Activated naive CD8-positive, alpha-beta T cell (primary cell): ENCODE measurements around the gene BID.

ENCODE experiments used
- H3K27ac Mint-ChIP-seq: one replicate; pipeline ENCODE4 v1.8.0; 2021; ENCODE audit warnings: mixed read lengths
- H3K27me3 Mint-ChIP-seq: one replicate; pipeline ENCODE4 v1.8.0; 2021; ENCODE audit warnings: mixed read lengths
- H3K36me3 Mint-ChIP-seq: one replicate; pipeline ENCODE4 v1.8.0; 2021; ENCODE audit warnings: mixed read lengths
- H3K4me1 Mint-ChIP-seq: one replicate; pipeline ENCODE4 v1.8.0; 2021; ENCODE audit warnings: low read depth, mixed read lengths
- H3K4me3 Mint-ChIP-seq: one replicate; pipeline ENCODE4 v1.8.0; 2021; ENCODE audit warnings: mild to moderate bottlenecking, mixed read lengths
- H3K9me3 Mint-ChIP-seq: one replicate; pipeline ENCODE4 v1.8.0; 2021; ENCODE audit warnings: low read depth, mixed read lengths

The BID gene

GRCh38 chr22:17808693-17809403 is 34.6 kb upstream of the BID start:
- Mint-ChIP-seq H3K27me3 (no peaks in the 10 kb centered on the region), H3K27ac (no peak overlapping the region), H3K4me3 (no peak overlapping the region), H3K9me3 (no peaks in the 10 kb centered on the region), H3K36me3 (peaks cover 2% of the 10 kb centered on the region), H3K4me1 (no peaks in the 10 kb centered on the region)

- H3K27ac Mint-ChIP-seq, result no peak overlapping the region
- no peaks in the 10 kb centered on the region for H3K27me3 Mint-ChIP-seq
- H3K9me3 Mint-ChIP-seq, result no peaks in the 10 kb centered on the region
- no peak overlapping the region for H3K4me3 Mint-ChIP-seq
- no peaks in the 10 kb centered on the region for H3K4me1 Mint-ChIP-seq
- H3K36me3 Mint-ChIP-seq, result peaks cover 5% of the 10 kb centered on the region
Observed at GRCh38 chr22:17807578-17808410, 33.5 kb upstream of the BID start.

GRCh38 chr22:17807086-17807485 is 32.8 kb upstream of the BID start:
- Mint-ChIP-seq H3K4me3 (no peak overlapping the region), H3K27ac (no peak overlapping the region), H3K36me3 (peaks cover 5% of the 10 kb centered on the region), H3K9me3 (no peaks in the 10 kb centered on the region), H3K4me1 (no peaks in the 10 kb centered on the region), H3K27me3 (no peaks in the 10 kb centered on the region)

GRCh38 chr22:17806437-17806836 is 32.2 kb upstream of the BID start:
- no peak overlapping the region for H3K27ac Mint-ChIP-seq
- no peak overlapping the region for H3K4me3 Mint-ChIP-seq
- H3K36me3 Mint-ChIP-seq, result peaks cover 5% of the 10 kb centered on the region
- H3K9me3 Mint-ChIP-seq, result no peaks in the 10 kb centered on the region
- H3K4me1 Mint-ChIP-seq, result no peaks in the 10 kb centered on the region
- no peaks in the 10 kb centered on the region for H3K27me3 Mint-ChIP-seq

- Mint-ChIP-seq H3K4me1 (no peaks in the 10 kb centered on the region), H3K9me3 (no peaks in the 10 kb centered on the region), H3K27me3 (no peaks in the 10 kb centered on the region), H3K4me3 (no peak overlapping the region), H3K36me3 (peaks cover 5% of the 10 kb centered on the region), H3K27ac (no peak overlapping the region)
Observed at GRCh38 chr22:17804331-17805080, 30.2 kb upstream of the BID start.

GRCh38 chr22:17803609-17804270 is 29.5 kb upstream of the BID start:
- Mint-ChIP-seq H3K36me3 (peaks cover 3% of the 10 kb centered on the region), H3K4me3 (no peak overlapping the region), H3K4me1 (no peaks in the 10 kb centered on the region), H3K9me3 (no peaks in the 10 kb centered on the region), H3K27me3 (no peaks in the 10 kb centered on the region), H3K27ac (no peak overlapping the region)

GRCh38 chr22:17802822-17803221 is 28.6 kb upstream of the BID start:
- H3K4me3 Mint-ChIP-seq, result no peak overlapping the region
- no peaks in the 10 kb centered on the region for H3K9me3 Mint-ChIP-seq
- H3K36me3 Mint-ChIP-seq, result peaks cover 3% of the 10 kb centered on the region
- H3K4me1 Mint-ChIP-seq, result no peaks in the 10 kb centered on the region
- H3K27ac Mint-ChIP-seq, result no peak overlapping the region
- no peaks in the 10 kb centered on the region for H3K27me3 Mint-ChIP-seq

GRCh38 chr22:17802411-17802810 is 28.1 kb upstream of the BID start:
- peaks cover 3% of the 10 kb centered on the region for H3K36me3 Mint-ChIP-seq
- no peak overlapping the region for H3K27ac Mint-ChIP-seq
- no peaks in the 10 kb centered on the region for H3K27me3 Mint-ChIP-seq
- H3K9me3 Mint-ChIP-seq, result no peaks in the 10 kb centered on the region
- H3K4me3 Mint-ChIP-seq, result no peak overlapping the region
- no peaks in the 10 kb centered on the region for H3K4me1 Mint-ChIP-seq

- H3K4me1 Mint-ChIP-seq, result no peaks in the 10 kb centered on the region
- H3K36me3 Mint-ChIP-seq, result no peaks in the 10 kb centered on the region
- H3K27ac Mint-ChIP-seq, result no peak overlapping the region
Observed at GRCh38 chr22:17797721-17798559, 23.7 kb upstream of the BID start.

GRCh38 chr22:17796695-17797094 is 22.4 kb upstream of the BID start:
- Mint-ChIP-seq H3K9me3 (no peaks in the 10 kb centered on the region), H3K36me3 (no peaks in the 10 kb centered on the region), H3K4me3 (no peak overlapping the region), H3K4me1 (no peaks in the 10 kb centered on the region), H3K27ac (no peak overlapping the region), H3K27me3 (no peaks in the 10 kb centered on the region)

More at GRCh38 chr22:17797721-17798559, 23.7 kb upstream of the BID start:
- H3K9me3 Mint-ChIP-seq, result no peaks in the 10 kb centered on the region
- no peak overlapping the region for H3K4me3 Mint-ChIP-seq
- H3K27me3 Mint-ChIP-seq, result no peaks in the 10 kb centered on the region

GRCh38 chr22:17795661-17796548 is 21.6 kb upstream of the BID start:
- Mint-ChIP-seq H3K36me3 (no peaks in the 10 kb centered on the region), H3K4me1 (no peaks in the 10 kb centered on the region), H3K27me3 (no peaks in the 10 kb centered on the region), H3K4me3 (no peak overlapping the region), H3K27ac (no peak overlapping the region), H3K9me3 (no peaks in the 10 kb centered on the region)

GRCh38 chr22:17794726-17795542 is 20.7 kb upstream of the BID start:
- Mint-ChIP-seq H3K4me3 (no peak overlapping the region), H3K9me3 (no peaks in the 10 kb centered on the region), H3K27ac (no peak overlapping the region), H3K27me3 (no peaks in the 10 kb centered on the region), H3K36me3 (no peaks in the 10 kb centered on the region), H3K4me1 (no peaks in the 10 kb centered on the region)
